ENCODE measurements around the gene LRRC2.
"Not testable (repeated sequence)": the region's sequence is repeated elsewhere in the genome, so short reads cannot be mapped to it uniquely, and the experiment has no call there.

LRRC2 gene

DNA sequence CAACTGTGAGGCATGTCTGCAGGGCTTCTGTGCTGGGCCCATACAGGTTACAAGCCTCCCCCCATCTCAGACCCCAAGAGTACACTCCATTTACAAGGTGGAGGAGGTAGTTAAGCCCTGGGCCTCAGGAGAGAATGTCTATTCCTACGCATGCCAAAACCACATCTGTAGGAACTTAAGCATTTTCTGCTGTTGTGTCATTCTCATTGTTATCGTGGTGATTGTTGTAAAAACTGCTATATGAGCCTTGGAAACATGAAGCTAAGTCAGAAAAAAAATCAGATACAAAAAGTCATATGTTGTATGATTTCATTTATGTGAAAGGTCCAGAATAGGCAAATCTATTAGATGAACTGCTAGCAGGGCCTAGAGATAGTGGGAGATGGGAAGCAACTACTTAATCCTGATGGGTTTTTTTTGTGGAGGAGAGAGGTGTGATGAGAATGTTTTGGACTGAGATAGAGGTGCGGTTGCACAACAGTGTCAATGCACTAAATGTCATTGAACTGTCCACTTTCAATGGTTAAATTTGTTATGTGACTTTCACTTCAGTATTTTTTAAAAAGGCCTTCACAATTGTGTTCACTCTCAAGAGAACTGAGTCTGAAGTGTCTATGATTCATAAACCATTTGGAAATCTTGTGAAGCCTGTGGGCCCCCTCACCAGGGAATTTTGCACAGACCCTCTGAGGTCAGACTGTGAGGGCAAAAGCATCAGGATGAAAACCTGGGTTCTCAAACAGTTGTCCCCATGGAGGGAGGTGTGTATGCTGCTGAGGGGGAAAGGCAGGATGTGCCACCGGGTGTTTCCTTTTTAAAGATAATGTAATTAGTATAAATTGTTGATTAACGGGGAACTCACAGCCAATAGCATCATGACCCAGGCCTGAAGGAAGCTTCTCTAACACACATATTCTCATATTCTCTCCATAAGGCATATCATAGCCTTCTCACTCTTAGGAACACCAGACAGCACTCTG lies 65.2 kb downstream of the LRRC2 start:
- no peak for DNase-seq (ENCODE audit: extremely low read depth in 1 of 2, low read depth in 1 of 2)

DNA sequence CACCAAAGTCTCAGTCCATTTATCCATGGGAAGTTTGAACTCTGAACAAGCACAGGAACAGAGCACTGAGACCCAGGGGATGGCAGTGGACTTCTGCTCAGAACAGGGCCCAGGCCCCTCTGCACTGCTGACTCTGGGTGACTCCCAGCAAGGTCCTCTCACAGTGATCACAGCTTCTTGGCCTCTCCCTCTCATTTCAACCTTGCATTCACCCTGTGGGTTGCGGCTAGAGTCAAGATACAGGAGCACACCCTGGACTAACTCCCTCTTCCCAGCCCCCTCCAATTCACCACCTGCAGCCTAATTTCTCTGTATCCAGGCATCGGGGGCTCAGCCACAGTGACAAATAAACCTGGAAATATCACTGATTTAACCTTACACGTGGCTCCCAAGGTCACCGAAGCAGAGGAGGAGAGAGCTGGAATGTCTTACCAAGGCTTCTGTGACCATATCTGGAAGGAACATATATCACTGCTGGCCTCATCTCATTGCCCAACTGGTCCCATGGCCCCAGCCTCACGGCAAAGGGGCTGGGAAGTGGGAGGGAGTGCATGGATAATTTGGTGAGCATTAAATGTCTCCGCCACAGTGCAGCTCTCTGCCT lies 67.1 kb downstream of the LRRC2 start:
- DNase-seq (ENCODE audit: extremely low read depth in 1 of 2, low read depth in 1 of 2) = no peak

DNA sequence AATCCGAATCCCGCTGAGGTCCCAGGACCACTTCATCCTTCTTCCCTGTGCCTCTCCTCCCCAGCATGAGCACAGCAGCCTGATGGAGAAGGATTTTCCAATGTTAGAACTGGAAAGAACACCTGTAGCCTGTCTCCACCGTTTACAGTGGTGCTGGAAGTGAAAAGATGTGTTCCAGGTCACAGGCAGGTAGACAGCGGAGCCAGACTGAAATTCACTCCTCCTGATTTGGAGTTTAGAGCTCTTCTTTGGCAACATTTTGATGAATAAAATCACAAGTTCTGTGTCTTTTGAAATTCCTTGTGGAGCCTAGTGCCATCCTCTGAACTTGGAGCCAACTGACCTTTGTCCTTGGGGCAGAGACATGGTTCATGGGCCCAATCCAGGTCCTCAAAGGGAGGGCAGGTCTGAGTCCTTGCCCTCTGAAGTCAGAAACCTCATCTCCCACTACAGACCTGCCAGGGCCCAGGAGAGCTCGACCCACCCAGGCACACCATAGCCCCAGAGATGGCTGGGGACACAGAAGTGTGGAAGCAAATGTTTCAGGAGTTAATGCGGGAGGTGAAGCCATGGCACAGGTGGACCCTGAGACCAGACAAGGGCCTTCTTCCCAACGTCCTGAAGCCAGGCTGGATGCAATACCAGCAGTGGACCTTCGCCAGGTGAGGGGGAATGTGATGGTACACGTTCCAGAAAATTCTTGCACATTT lies 68.4 kb downstream of the LRRC2 start, which contains the start of gene RTP3:
TSS of gene RTP3 (plus strand) at position 421 of the 710 bp plus-strand sequence. CDS start at position 508, 87 bp downstream.
- DNase-seq (ENCODE audit: extremely low read depth in 1 of 2, low read depth in 1 of 2) = no peak

DNA sequence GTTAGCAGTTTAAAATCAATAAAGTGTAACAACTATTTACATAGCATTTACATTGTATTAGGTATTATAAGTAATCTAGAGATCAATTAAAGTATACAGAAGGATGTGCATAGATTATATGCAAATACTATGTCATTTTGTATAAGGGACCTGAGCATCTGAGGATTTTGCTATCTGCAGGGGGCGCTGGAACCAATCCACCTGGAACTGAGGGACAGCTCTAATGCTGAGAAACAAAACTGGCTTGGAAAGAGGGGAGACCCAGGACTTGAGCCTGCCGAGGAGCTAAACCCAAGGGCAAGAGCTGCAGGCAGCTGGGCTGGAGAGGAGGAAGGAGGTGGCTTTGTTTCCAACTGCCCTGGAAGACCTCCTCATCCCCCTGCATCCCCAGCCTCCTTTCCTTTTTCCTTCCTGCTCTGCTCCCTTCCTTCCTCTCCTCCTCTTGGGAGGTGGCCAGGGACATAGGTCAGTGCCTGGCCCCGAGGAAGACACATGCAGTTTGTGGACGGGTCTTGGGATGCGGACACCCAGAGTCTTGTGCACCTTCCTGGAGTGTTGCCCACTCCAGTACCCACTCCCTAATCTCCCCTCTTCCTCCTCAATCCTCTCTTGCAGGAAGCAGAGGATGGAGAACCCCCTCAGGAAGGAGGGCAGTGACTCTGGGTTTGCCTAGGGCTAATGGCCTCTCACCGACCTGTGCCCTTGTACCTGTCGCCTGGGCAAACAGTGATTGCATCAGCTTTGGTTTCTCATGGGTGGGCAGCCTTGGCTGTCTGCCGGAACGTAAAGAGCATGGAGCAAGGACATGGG lies 69.2 kb downstream of the LRRC2 start:
- peak; percentile 25 to 41 for DNase-seq (ENCODE audit: extremely low read depth in 1 of 2, low read depth in 1 of 2)

DNA sequence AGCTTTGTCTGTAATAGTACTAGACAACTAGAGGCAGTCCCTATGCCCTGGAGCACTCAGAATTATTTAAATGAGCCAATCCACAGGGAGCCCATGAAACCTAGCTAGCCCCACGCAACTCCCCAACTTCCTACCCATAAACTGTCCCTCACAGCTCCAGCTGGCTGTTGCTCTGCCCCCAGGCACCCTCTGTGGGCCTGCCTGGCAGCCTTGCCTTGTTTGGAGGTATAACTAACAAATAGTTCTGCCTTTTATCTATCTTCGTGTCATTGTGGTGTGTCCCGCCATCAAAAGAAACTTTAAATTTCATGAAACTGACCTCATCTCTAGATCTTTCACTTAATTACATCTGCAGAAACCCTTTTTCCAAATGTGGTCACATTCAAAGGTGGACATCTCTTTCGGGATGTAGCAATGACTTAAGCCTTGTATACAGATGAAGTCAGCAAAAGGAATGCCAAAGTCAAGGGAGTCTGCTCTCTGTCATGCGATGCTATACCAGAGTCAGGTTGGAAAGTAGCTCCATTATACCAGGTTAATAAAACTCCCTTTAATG lies 70.1 kb downstream of the LRRC2 start:
- DNase-seq (ENCODE audit: extremely low read depth in 1 of 2, low read depth in 1 of 2) = no peak

DNA sequence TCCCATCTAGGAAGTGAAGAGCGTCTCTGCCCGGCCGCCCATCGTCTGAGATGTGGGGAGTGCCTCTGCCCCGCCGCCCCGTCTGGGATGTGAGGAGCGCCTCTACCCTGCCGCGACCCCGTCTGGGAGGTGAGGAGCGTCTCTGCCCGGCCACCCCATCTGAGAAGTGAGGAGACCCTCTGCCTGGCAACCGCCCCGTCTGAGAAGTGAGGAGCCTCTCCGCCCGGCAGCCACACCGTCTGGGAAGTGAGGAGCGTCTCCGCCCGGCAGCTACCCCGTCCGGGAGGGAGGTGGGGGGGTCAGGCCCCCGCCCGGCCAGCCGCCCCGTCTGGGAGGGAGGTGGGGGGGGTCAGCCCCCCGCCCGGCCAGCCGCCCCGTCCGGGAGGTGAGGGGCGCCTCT lies 71.6 kb downstream of the LRRC2 start:
- DNase-seq (ENCODE audit: extremely low read depth in 1 of 2, low read depth in 1 of 2) = not testable (repeated sequence)

DNA sequence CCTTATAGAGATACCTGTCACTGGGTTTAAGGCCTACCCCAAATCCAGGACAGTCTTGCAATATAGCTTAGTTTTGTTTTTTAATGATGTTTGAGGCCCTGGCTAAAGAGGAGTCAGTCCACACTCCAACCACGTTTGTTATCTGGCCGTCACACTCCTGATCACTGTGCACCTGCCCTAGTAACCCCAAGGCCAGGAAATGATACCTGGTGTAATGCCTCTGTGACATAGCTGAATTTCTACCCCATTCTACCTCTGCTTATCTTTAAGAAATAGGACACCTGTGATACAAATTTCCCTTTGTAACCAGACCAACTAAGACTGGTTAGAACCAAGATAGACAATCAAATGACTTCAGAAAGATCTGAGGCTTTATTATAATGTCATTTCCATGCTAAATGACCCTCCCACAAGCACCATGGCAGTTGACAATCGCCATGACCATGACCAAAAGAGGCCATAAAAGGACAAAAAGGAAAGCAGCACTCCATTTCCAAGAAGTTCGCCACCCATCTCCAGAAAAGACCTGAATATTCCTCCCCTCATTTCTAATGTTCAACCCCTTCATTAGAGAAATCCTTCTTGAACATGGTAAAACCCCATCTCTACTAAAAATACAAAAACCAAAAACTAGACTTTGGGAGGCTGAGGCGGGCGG lies 73.1 kb downstream of the LRRC2 start:
- no peak for DNase-seq (ENCODE audit: extremely low read depth in 1 of 2, low read depth in 1 of 2)

DNA sequence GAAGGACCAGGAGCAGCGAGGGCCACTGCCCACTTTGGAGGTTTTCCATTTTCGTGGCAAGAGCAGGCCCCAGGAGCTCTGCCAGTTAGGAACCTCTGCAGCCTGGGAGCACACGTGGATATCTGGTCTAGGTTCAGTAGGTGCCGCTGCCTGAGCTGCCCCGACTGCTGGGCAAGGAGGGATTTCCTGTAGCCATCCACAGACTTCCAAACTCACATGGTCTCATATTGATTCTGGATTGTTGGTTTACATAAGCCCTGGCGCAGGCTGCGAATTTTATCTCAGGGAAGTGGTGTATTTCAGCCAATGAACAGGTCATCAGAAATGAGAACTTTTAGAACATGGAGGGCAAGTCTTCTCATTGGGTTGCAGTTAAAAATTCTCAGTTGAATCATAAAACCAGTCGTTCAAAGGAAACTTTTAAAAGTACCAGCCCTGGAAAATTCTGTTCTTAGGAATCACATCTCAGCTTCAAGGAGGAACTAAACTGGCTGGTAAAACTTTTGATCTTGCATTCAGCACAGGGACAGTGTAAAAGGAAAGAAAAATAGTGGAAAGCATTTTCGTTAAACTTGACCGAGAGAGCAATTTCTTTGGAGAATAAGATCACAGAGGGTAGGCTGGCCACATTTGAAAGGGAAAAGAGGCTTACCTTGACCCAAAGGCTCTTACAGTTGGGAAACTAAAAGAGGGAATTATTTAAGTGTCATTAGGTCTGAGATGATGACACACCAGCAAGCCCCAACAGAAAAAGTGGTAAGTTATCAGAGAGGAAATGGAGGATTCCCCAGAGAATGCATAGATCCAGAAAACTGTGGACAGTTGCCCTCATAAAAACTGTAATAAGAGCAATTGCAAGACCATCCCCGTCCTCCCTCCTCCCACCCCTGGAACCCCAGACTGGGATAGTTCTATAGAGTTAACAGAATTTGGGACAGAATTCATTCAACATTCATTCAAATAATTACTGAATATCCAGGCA lies 74.7 kb downstream of the LRRC2 start:
- no peak for DNase-seq (ENCODE audit: extremely low read depth in 1 of 2, low read depth in 1 of 2)

DNA sequence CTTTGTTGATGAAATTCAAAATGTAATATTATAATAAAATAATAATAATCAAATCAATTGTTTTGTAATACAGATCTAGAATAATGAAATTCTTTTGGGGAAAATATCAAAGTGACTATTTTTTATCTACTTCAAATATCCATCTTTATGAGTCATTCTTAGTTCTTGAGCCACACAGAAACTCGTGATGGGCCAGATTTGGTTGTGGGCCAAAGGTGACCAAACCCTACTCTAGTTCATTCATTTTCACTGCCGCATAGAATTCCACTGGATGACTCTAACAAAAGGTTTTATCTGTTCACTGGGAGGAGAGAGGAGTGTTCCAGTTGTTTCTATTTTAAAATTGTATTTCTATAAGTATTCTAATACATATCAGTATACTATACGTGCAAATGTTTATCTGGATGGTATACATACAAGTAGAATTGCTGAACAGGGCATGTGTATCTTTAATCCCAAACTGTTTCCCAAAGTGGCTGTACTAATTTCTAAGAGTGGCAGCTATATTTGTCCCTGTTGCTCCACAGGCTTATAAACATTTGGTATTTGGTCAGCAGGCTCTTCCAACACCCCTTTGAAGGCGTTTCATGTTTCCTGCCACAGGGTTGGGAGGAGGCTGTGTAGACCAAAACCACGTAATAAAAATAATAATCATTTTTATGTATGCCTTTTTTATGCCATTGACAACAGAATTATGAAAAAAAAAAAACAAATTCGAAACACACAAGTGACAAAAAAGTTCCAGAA lies 75.6 kb downstream of the LRRC2 start:
- no peak for DNase-seq (ENCODE audit: extremely low read depth in 1 of 2, low read depth in 1 of 2)

DNA sequence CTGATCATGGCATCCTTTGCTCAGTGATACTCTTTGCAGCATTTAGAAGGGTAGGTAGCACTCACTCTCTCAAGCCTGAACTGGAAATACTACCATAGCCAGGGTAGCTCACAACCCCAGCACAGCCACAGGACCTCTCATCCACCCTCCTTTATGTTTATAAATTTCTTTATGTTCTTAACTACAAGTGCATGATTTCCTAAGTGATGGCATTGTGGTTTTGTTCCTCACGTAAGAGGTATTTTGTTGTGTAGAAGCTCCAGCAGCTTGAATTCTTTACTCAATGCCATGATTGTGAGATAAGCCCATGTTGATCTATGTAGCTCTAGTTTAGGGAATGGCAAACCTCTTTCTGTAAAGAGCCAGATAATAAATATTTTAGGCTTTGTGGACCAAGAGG lies 76.2 kb downstream of the LRRC2 start:
- no peak for DNase-seq (ENCODE audit: extremely low read depth in 1 of 2, low read depth in 1 of 2)

DNA sequence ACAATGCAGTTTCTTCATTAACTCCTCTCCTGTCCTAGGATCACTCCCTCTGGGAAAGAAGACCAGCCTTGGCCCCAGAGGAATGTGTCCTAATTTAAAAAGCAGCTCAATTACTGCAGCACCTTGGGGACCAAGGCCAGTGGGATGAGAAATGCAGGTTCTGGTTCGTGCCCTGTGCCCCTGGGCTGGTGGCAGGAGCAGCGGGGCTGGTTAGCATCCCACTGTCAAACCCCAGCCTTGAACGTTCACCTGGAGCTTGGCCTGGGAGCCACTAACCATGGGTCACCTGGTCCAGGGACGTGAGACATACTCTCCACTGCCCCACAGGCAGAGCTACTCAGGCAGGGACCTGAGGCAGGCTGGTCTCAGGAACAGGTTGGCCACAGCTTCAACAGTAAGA lies 76.7 kb downstream of the LRRC2 start:
- no peak for DNase-seq (ENCODE audit: extremely low read depth in 1 of 2, low read depth in 1 of 2)

DNA sequence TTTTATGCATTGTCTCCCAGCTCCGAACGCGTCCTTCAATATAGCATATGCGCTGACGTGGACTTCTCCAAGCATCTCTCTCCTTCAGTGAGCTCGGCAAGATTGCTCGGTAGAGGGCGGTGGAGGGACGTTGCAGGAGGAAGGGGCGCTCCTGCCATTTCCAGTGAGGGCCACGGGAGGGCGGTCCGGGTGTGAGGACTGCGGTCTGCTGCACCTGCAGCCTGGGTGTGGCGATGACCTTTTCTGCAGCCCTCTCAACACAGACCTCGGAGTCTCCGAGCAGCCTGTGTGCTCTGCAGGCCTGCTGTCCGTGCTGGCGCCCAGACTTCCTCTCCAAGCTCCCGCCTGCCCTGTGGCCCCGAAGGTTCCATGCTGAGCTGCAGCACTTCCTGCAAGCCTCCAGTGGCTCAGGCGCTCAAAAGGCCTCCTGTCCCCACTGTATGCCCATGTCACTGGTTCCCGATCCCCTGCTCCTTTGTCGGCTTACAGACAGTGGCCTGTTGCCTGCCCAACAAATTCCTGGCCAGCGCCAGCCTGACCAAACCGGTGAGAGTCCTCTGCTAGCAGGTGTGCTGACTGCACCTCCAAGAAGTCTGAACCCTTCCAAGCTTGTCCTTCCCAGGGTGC lies 77.3 kb downstream of the LRRC2 start:
- DNase-seq (ENCODE audit: extremely low read depth in 1 of 2, low read depth in 1 of 2) = peak; percentile 87 to 89

DNA sequence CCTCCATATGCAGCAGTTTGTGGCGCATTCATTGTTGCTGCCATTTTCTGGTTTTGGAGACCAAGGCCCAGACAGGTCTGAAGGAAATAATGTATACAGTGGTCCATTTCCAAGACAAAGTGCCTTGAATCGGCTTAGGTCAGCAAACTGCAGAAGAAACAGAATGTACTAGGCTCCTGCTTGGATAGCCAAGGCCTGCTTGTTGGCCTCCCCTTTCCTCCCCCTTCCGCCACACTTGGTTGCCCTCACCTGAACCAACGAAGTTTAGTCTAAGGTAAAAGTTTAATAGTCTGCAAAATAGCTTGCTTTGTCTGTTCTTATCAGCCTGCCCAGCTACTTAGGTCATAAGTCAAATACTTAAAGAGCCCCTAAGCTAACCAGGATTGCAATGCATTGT lies 80.3 kb downstream of the LRRC2 start:
- DNase-seq (ENCODE audit: extremely low read depth in 1 of 2, low read depth in 1 of 2) = no peak

DNA sequence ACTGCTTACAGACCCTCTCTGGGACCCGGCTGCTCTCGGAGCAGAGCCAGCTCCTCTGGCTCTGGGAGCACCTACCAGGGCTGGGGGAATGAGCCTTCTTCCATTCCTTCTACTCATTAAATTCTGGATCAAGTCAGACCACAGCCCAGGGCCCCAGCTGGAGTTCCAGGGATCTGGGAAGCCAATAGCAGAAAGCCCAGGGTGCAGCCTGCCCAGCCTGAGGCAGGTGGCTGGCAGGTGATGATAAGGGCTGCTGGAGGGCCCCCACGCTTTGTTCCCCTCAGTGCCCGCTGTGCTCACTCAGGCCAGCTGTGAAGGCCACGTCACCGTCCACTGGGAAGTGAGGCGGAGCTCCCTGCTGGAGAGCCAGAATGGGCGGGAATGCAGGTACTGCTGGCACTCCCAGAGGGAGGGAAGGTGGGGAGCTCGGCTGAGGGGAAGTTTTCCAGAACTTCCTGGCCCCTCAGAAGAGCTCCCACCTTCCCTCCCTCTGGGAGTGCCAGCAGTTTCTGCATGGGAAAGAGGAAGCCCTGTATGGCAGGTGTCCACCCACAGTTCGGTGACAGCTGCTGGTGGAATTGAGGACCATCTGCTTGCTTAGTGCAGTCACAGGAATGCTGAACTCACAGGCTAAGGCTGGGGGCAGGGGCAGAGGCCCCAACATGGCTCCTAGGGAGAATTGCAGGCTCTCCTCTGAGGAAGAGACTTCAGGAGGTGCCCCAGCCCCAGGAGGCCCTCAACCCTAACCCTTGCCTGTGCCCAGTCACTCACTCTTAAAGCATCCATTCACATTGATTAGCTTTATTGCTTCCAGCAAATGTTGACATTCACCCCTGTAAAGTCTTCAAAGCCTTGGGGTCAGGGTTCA lies 81.0 kb downstream of the LRRC2 start:
- DNase-seq (ENCODE audit: extremely low read depth in 1 of 2, low read depth in 1 of 2) = no peak

DNA sequence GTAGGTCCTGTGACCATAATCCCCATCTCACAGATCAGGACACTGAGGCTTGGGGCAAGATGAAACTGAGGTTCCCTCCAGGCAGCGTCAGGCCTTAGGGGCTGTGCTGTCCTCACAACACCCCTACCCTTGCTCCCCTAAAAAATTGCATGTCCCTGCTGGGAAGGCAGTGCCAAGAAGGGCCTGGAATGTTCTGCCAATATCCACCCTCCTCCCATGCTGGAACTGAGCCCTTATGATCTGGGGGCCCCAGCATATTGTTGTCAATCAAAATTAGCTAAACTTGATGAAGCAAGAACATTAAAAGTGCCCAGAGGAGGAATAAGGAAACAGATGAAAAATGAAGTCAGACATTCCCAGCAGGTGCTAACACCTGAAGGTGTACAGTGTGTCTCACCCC lies 81.7 kb downstream of the LRRC2 start:
- DNase-seq (ENCODE audit: extremely low read depth in 1 of 2, low read depth in 1 of 2) = no peak

DNA sequence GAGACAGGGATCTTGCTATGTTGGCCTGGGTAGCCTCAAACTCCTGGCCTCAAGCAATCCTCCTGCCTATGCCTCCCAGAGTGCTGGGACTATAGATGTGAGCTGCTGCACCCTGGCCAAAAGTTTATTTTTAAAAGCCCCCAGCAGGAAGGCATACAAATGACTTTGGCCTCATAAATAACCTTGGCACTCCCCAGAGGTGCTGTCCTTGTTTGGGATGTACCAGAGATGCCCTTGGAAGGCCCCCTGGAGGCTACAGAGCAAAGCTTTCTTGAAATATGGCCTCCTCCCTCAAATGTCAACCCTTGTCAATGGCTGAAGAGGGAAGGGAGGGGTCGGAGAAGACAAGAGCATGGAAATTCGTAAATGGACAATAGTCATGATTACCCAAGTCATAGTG lies 82.3 kb downstream of the LRRC2 start:
- DNase-seq (ENCODE audit: extremely low read depth in 1 of 2, low read depth in 1 of 2) = no peak

Measured in activated CD8-positive, alpha-beta memory T cell treated with anti-CD3 and anti-CD28 coated beads for 1 hour (primary cell).